HG02798 (cell line): Measurements from ENCODE around the gene NEK11.

ENCODE experiments used
- ATAC-seq: cut with Tn5 transposase; IDR thresholded peaks from one replicate; pipeline ENCODE4 v1.9.1; 2021; ENCODE audit warnings: mild to moderate bottlenecking; ENCODE audit not compliant: unreplicated experiment, poor library complexity

NEK11 gene

GRCh38 chr3:131110087-131110486 is 83.4 kb downstream of the NEK11 start:
- ATAC-seq, result no peak

- ATAC-seq, result no peak
Measured at GRCh38 chr3:131114256-131114655, 87.6 kb downstream of the NEK11 start.

GRCh38 chr3:131125684-131126083 is 99.0 kb downstream of the NEK11 start:
- ATAC-seq, result no peak

- ATAC-seq, result no peak
Measured at GRCh38 chr3:131140891-131141290, 114.2 kb downstream of the NEK11 start.

- no peak for ATAC-seq
Measured at GRCh38 chr3:131141770-131142169, 115.1 kb downstream of the NEK11 start.

GRCh38 chr3:131142580-131142979 is 115.9 kb downstream of the NEK11 start:
- ATAC-seq, result no peak

- ATAC-seq, result no peak
Measured at GRCh38 chr3:131143802-131144201, 117.1 kb downstream of the NEK11 start.

GRCh38 chr3:131147534-131147933 is 120.9 kb downstream of the NEK11 start:
- no peak for ATAC-seq

- ATAC-seq, result no peak
Measured at GRCh38 chr3:131158434-131158833, 131.8 kb downstream of the NEK11 start.

GRCh38 chr3:131162516-131162915 is 135.8 kb downstream of the NEK11 start:
- ATAC-seq, result no peak

GRCh38 chr3:131167867-131168266 is 141.2 kb downstream of the NEK11 start:
- ATAC-seq, result no peak

GRCh38 chr3:131169331-131169730 is 142.7 kb downstream of the NEK11 start:
- ATAC-seq, result no peak

GRCh38 chr3:131172502-131173200 is 146.0 kb downstream of the NEK11 start:
- no peak for ATAC-seq

- peak; percentile 75 for ATAC-seq
Measured at GRCh38 chr3:131174752-131175151, 148.1 kb downstream of the NEK11 start.

GRCh38 chr3:131178710-131179375 is 152.2 kb downstream of the NEK11 start:
- ATAC-seq, result no peak

- no peak for ATAC-seq
Measured at GRCh38 chr3:131192701-131193100, 166.0 kb downstream of the NEK11 start.

- ATAC-seq, result no peak
Measured at GRCh38 chr3:131193641-131194238, 167.1 kb downstream of the NEK11 start.

- no peak for ATAC-seq
Measured at GRCh38 chr3:131194816-131195215, 168.1 kb downstream of the NEK11 start.

GRCh38 chr3:131200636-131201199 is 174.0 kb downstream of the NEK11 start:
- ATAC-seq, result no peak

- ATAC-seq, result no peak
Measured at GRCh38 chr3:131216330-131216729, 189.7 kb downstream of the NEK11 start.

GRCh38 chr3:131216801-131217200 is 190.1 kb downstream of the NEK11 start:
- no peak for ATAC-seq
